GM21447 (cell line): ENCODE results near the gene PDE11A.
A peak's percentile ranks its signal among the peaks of the same experiment; 100 is the strongest.
"Not testable (repeated sequence)": the region's sequence is repeated elsewhere in the genome, so short reads cannot be mapped to it uniquely, and the experiment has no call there.

Source experiments
- ATAC-seq: cut with Tn5 transposase; IDR thresholded peaks from one replicate; pipeline ENCODE4 v1.9.1; 2021; ENCODE audit not compliant: unreplicated experiment

PDE11A gene

DNA sequence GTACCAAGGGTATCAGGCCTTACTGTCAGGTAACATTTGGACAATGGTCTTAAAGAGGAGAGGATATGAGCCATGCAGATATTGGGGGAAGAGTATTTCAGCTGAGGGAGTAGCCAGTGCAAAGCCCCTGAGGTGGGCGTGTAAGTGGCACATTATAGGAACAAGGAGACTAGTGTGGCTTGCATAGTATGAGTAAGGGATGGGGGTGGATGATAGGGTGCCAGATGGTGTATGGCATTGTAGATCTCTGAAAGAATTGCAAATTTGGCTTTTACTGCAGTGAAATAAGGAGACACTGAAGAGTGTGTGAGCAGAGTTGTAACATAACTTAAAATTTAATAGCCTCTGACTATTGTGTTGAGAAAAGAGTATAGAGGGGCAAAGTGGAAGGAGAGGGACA lies 244.0 kb downstream of the PDE11A start:
- no peak for ATAC-seq

- ATAC-seq: no peak
Observed at GRCh38 chr2:177826897-177827296, 245.7 kb downstream of the PDE11A start.

- ATAC-seq: no peak
Observed at GRCh38 chr2:177822941-177823340, 249.6 kb downstream of the PDE11A start.

DNA sequence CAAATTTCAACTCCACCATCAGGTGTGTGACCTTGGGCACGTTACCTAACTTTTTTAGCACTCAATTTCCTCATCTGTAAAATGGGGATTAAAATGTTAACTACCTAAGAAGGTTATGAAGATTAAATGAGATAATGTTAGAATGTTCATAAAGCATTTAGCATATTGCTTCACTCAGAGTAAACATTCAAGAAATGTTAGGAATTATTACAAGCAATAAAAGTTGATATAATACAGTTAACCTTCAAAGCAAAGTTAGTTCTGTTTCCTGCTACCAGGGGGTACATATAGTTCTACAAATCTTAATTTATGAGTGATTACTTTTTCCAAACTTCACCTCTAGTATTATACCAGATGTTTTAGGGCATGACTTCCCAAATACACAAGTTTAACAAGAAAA lies 254.2 kb downstream of the PDE11A start:
- ATAC-seq: no peak

DNA sequence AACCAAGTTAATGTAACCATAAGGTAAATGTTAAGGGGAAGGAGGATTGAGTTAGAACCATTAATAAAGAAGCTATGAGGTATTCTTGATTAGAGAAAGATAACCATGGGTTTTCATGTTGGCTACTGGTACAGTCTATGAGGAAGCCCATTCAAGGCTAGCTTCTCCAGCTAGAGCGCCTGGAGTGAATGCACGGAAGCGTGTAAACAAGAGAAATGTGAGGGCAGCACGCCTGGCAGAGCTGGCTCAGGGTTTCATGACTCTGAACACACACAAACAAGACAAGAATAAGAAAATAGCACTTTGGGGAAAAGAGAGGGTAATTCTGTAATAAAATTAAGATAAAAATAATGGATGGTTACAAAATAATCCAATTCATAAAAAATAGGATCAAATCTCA lies 255.3 kb downstream of the PDE11A start:
- ATAC-seq: no peak

GRCh38 chr2:177816766-177817165 lies 255.8 kb downstream of the PDE11A start:
- no peak for ATAC-seq

DNA sequence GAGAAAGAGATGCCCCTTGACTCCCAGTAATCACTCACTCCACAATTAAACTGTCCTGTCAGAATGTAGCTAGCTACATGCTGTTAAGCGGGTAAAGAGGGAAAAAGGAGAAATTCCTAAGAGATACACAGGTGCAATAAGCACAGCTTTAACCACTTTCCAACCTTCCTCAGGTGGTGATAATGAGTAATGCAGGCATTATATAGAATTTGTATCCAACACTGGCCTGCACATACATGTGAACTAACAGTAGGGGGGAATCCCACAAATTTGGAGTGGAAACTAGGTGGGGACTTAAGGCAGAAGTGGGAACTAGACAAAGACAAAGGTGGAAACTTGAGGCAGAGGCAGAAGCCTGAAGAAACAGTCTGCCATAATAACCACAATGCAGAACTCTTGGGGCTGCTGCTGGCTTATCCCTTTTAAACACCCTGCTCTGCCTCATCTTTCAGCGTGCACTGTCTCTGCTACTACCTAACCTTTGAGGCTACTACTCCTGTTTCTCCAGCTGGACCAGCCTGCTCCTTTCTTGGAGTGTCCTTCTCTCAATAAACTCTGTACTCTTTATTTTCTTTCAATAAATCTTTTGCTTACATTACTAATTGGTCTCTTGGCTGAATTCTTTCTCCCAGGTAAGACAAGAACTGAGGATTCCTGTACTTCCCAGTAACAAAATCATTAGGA lies 259.7 kb downstream of the PDE11A start:
- no peak for ATAC-seq

DNA sequence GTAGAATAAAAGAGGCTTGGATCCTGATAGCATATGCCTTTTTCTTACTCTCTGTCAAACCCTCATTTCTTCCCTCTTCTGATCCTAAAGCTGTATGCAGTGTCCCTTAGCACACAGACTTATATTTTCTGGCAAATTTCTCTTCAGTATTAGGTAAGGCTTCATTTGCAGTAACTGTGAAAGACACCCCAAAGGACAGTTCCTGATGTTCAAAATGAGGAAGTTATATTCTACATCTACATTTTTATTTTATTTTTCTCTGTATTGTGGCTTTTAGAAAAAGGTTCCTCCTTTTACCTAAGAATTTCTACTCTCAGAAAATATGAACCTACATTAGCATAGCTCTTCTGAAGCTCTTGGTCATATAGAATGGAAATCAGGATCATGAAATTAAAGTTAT lies 261.7 kb downstream of the PDE11A start:
- no peak for ATAC-seq

DNA sequence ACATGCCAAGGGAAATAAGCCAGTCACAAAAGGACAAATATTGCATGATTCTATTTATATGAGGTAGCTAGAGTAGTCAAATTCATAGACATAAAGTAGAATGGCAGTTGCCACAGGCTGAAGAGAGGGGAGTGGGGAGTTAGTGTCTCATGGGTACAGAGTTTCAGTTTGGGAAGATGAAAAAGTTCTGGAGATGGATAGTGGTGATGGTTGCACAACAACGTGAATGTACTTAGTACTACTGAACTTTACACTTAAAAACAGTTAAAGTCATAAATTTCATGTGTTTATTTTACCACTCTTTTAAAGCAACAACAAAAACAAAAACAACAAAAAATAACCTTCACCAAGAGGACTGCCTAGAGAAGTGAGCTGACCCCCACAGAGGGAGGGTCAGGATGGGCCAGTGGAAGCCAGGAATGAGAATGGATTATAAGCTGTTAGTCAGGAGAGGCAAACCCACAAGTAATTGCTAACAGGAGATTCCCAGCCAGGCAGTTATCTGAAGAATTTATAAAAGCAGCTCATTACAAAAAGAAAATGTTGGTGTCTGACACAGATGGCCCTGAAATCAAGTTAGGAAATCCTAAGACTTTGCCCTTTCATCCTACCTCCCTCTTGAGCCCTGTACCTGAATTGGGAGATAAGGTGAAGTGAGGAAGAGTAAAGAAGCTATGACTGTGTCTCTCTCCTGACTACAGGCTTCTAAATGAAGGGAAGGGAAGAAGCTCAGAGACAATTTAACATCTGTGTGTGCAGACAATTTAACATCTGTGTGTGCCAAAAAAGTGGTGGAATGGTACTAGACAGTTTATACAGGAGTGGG lies 263.4 kb downstream of the PDE11A start:
- ATAC-seq: no peak

GRCh38 chr2:177806025-177806424 lies 266.6 kb downstream of the PDE11A start:
- no peak for ATAC-seq

- no peak for ATAC-seq
Observed at GRCh38 chr2:177799531-177799930, 273.0 kb downstream of the PDE11A start.

DNA sequence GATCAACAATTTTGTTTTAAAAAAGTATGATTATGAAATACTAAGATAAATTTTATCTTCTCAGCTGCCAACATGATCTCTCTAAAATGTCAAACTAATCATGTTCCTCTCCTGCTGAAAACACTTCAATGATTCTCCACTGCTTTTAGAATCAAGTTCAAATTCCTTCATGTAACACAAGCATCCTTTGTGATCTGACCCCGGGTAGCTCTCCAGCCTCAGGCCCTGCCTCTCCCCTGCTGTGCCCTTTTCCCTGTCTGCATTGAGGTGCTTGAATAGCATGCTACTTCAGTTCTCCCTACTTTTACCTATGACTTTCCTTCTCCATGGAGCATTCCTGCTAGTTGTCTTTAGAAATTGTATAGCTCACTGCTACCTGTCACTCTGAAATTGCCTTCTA lies 274.8 kb downstream of the PDE11A start:
- ATAC-seq: no peak

- ATAC-seq: no peak
Observed at GRCh38 chr2:177796654-177797415, 275.7 kb downstream of the PDE11A start.

DNA sequence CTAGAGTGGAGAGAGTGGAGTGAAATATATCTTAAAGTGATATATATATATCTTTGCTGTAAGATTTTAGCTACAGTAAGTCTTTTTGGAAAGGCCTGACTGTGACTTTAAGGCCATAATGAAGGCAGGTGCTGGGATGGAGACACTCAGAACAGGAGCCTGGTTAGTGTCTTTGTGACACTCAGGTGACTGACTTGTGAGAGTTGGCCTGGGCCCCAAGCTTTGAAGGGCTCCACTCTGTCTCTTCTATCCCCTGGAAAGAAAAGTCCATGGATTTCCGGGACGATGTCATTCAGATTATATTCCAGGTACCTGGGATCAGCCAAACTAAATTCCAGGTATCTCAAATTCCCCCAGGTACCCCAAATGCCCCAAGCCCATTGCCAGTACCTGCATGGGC lies 276.6 kb downstream of the PDE11A start:
- ATAC-seq: no peak

GRCh38 chr2:177785143-177785542 lies 287.4 kb downstream of the PDE11A start:
- not testable (repeated sequence) for ATAC-seq

DNA sequence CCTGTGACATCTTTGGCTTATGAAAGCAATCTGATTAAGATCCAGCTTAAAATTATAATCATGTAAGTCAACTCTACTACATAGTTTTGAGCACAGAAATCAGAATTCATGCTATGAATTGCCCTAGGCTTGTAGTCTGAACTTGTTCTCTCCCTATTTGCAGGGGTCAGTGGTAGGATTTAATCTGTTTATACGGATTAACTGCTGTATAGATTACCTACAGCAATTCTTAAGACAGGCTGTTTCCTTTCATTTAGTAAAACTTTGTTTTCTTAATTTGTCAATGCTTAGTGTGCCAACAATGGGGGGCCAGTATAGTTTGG lies 287.9 kb downstream of the PDE11A start:
- no peak for ATAC-seq

DNA sequence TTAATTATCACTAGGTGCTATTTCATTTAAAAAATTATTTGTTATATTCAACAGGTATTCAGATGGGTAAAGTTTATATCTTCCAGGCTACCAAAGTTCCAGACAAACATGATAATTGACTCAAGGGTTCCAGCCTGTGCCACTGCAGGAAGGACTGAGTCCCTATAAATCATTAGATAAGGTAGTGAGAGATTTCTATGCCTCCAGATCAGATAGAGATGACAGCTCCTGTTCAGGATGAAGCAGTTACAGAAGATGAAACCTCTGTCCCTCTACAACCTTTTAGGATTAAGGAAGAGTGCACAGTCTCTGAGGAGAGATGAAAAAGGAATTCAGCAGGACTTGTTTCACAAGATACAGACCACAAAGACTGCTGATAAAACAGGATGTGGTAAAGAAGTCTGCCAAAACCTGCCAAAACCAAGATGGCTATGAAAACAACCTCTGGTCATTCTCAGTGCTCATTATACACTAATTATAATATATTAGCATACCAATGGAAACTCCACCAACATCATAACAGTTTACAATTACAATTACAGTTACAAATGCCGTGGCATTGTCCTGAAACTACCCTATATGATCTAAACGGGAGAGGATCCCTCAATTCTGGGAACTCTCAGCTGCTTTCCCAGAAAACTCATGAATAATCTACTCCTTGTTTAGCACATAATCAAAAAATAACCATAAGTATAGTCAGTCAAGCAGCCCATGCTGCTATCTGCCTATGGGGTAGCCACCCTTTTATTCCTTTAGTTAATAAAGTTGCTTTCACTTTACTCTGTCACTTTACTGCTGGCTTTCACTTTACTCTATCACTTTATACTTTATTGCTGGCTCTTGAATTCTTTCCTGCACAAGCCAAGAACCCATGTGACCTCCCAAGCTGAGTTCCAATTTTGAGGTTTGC lies 288.5 kb downstream of the PDE11A start:
- ATAC-seq: peak; percentile 97

DNA sequence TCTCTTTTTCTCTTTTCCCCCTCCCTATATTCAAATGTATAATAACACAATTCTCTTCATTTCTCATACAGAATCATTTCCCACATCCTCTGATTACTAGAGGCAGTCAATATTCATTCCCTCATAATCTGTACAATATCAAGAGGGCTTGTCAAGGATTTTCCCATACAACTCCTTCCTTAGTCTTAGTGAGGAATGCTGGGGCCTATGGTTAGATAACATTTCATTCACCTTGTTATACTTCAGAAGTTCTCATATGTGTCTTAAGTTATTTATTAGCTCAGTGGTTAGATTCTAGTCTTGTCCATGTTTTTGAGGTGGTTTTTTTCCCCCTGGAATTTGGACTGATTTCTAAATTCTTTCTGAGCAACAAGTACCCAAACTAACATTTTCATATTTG lies 289.5 kb downstream of the PDE11A start:
- no peak for ATAC-seq

- ATAC-seq: no peak
Observed at GRCh38 chr2:177782613-177783012, 290.0 kb downstream of the PDE11A start.

- ATAC-seq: no peak
Observed at GRCh38 chr2:177778472-177778871, 294.1 kb downstream of the PDE11A start.

DNA sequence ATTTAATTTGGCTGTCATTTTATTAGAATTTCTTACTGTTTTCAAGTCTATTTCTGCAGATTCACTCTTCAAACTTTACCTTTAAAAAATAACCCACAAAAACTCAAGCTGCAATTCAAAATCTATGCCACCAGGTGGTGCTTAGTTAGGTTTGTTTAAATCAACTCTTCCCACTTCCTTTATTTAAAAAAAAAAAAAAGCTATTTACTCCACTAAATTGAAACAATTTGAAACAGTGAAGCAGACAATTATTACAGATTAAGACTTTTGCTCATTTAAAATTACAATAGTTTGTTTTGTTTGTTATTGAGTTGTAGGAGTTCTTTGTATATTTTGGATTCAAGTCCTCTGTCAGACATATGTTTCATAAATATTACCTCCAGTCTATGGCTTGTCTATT lies 300.0 kb downstream of the PDE11A start:
- ATAC-seq: no peak
